ENCODE results near the gene AKR7A3.
A peak's percentile ranks its signal among the peaks of the same experiment; 100 is the strongest.
"Not testable (repeated sequence)": the region's sequence is repeated elsewhere in the genome, so short reads cannot be mapped to it uniquely, and the experiment has no call there.

AKR7A3 gene

DNA sequence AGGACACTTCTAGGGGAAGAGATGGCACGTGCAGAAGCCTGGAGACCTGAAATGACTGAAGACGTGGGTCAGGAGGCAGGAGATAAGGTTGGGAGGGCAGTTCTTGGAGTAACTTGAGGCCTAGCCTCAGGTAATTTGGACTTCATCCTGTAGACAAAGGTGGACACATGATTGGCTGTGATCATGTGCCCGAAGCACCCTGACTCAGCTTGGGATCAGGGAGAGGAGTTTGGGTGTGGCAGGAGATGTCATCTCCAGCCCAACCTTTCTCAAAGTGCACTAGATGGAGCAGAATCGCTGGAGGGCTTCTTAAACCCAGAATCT, 25.0 kb upstream of the AKR7A3 start:
- Histone ChIP-seq H3K27me3 (ENCODE audit: insufficient read depth, low read length) (no peaks in the 10 kb centered on the region), H3K4me1 (ENCODE audit: insufficient read depth, low read length) (peaks cover 23% of the 10 kb centered on the region), H3K36me3 (ENCODE audit: insufficient read depth, low read length) (peaks cover 19% of the 10 kb centered on the region), H3K9me3 (ENCODE audit: low read length) (no peaks in the 10 kb centered on the region), H3K4me3 (ENCODE audit: low read length) (peak overlapping the region; percentile 85), H2AFZ (ENCODE audit: low read depth, low read length) (no peak overlapping the region)

DNA sequence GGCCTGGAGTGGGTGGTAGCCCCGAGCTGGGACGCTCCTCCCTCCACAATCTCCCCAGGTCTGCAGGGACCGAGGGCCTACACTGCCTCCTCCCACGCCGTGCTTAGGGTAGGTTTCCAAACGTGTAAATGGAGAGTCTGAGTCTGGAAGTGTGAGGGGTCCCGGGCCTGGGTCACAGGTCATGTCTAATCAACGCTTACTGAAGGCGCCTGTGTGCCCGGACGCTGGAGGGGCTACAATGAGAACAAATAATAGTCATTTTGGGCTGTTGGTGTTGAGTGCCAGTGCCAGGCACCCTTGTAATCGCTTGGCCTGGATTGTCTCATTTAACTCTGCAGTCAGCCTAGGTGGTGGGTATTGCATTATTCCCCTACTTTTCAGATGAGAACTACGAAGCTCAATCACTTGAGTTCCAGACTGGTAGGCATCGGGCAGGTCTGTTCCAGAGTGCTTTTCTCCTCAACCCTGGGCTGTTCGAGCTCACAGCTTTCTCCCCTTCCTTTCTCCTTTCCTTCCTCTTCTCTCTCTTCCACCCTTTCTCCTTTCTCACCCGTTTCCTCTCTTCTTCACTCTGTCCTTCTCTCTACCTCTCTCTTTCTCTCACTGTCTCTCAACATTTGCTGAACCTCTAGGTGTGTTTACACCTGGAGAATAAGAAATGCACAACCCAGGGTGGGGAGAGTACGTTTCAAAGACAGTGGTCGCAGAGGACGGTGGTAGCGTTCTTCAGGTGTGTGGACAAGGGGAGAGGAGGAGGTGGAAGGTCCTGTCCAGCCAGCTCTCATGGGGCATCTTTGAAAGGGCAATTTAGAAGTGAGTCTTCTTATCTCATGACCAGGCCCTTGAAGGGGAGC, 24.4 kb upstream of the AKR7A3 start:
- peak overlapping the region; percentile 85 for H3K4me3 ChIP-seq (ENCODE audit: low read length)
- H3K4me1 ChIP-seq (ENCODE audit: insufficient read depth, low read length) = peaks cover 23% of the 10 kb centered on the region
- peaks cover 20% of the 10 kb centered on the region for H3K36me3 ChIP-seq (ENCODE audit: insufficient read depth, low read length)
- H3K27me3 ChIP-seq (ENCODE audit: insufficient read depth, low read length) = no peaks in the 10 kb centered on the region
- peak overlapping the region; percentile 80 for H2AFZ ChIP-seq (ENCODE audit: low read depth, low read length)
- no peaks in the 10 kb centered on the region for H3K9me3 ChIP-seq (ENCODE audit: low read length)

DNA sequence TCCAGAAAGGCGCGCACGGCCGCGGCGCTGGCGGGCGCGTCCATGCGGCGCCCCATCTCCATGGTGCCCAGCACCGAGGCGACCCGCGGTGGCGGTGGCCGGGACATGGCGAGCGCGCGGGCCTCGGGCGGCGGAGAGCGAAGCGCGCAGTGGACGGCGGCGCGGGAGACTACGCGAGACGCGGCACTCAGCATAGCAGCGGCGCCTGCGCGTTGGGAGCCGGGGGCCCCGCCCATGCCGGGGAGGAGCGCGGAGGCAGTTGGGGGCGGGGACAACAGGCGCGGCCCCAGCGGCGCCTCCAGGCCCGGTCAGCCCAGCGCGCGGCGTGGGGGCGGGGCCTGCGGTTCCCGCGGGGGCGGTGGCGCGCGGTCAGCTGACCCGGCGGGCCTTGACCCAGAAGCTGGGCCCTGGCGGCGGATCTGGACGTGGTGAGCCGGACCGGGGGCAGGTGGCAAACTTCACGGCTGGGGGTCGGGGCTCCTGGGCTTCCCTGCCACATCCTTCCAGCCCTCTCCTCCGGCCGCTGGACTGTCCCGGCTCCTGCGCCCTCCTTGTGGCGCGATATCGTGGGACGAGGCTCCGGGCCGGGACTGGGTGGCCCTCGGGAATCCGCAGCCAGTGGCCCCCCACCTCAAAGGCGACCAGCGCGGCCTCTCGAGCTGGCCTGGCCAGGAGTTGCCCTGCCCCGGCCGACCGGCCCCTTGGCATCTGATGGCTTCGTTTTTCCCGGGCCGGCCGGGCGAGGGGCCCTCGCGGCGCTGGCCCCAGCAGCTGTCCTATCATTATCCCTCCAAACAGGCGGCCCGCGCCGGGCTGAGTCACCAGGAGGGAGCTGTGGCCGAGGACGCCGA, 23.6 kb upstream of the AKR7A3 start, which contains the start of the genes AKR7A2 and SLC66A1:
AKR7A2 (minus strand) TSS at position 214 of the 851 bp plus-strand sequence; CDS start at position 194, 20 bp downstream.
SLC66A1 (plus strand) TSS at position 396 of the 851 bp plus-strand sequence. CDS start 5,352 bp downstream, outside the sequence.
- Histone ChIP-seq H3K4me3 (ENCODE audit: low read length) (peak within 1 kb of the TSS; percentile 85), H3K9me3 (ENCODE audit: low read length) (no peaks in the 10 kb centered on the region), H3K27me3 (ENCODE audit: insufficient read depth, low read length) (no peaks in the 10 kb centered on the region), H3K4me1 (ENCODE audit: insufficient read depth, low read length) (peaks cover 23% of the 10 kb centered on the region), H3K36me3 (ENCODE audit: insufficient read depth, low read length) (peaks cover 20% of the 10 kb centered on the region), H2AFZ (ENCODE audit: low read depth, low read length) (peak within 1 kb of the TSS; percentile 80)

DNA sequence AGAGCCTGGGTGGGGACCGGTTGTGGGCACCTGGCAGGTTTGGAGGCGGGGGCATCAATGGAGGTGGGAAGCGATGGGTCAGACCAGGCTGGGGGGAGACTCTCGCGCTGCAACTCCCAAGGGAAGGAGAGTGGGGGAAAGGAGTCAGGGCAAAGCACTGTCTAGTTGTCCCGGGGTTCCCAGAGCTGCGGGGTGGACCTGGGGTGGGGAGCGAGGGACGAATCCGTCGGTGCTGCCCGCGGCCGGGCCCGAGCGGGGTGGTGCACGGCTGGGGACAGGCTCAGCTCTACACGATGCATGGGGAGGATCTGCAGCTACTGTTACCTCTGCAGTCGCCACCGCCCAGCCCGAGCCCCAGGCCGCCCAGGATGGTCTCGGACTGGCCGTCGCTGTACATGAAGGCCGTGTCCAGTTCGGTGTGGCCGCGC, 22.9 kb upstream of the AKR7A3 start:
- Histone ChIP-seq H3K27me3 (ENCODE audit: insufficient read depth, low read length) (no peaks in the 10 kb centered on the region), H3K4me1 (ENCODE audit: insufficient read depth, low read length) (peaks cover 23% of the 10 kb centered on the region), H2AFZ (ENCODE audit: low read depth, low read length) (peak overlapping the region; percentile 80), H3K4me3 (ENCODE audit: low read length) (peak overlapping the region; percentile 85), H3K36me3 (ENCODE audit: insufficient read depth, low read length) (peaks cover 24% of the 10 kb centered on the region), H3K9me3 (ENCODE audit: low read length) (no peaks in the 10 kb centered on the region)

DNA sequence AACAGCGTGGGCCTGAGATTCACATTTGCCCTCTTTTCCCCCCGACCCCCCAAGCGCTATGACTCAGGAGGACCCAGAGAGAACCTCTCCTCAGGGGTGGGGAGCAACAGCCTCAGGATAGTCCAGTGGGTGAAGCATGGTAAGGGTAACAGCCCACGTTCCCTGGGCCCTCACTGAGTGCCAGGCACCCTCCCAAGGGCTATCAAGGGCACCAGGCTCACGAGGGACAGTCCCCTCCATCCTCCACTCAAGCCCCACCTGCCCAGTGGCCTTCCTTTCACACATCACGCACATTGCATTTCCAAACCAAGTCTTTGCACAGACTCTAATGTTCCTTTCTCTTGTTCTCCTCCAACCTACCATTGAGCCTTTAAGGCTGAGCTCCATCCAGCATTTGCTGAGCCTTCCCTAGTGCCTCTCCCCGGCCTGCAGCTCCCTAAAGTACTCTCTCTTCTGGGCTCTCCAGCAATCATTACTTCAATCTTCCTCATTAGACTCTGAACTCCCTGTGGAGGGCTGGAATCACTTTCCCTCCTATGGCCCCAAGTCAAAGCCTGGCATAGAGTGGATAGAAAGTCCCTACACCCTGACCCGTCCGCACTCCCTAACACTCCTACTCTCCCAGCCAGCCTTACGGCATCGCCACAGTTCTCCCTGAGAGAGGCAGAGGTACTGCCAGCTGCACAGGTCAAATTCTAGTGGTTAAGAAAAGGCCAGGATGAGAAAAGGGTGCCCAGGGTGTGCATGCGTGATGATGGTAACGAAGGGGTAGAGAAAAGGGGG, 22.3 kb upstream of the AKR7A3 start:
- peak overlapping the region; percentile 85 for H3K4me3 ChIP-seq (ENCODE audit: low read length)
- peaks cover 23% of the 10 kb centered on the region for H3K4me1 ChIP-seq (ENCODE audit: insufficient read depth, low read length)
- peaks cover 29% of the 10 kb centered on the region for H3K36me3 ChIP-seq (ENCODE audit: insufficient read depth, low read length)
- H3K9me3 ChIP-seq (ENCODE audit: low read length) = no peaks in the 10 kb centered on the region
- H2AFZ ChIP-seq (ENCODE audit: low read depth, low read length) = no peak overlapping the region
- H3K27me3 ChIP-seq (ENCODE audit: insufficient read depth, low read length) = no peaks in the 10 kb centered on the region

DNA sequence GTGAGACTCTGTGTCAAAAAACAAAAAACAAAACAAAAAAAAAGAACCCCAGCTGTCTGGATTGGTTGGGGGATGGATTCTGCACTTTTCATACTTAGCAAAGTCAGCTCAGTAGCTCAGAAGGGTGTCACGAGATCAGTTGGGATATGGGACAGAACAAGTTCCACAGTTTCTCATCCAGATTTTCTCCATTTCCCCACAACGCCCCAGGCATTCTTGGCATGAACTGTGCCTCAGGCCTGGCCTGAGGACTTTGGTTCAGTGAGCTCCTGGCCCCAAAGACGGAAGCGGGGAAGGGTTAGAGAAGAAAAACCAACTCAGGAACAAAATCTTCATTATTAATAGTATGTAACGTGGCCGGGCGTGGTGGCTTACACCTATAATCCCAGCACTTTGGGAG, 21.5 kb upstream of the AKR7A3 start:
- Histone ChIP-seq H3K36me3 (ENCODE audit: insufficient read depth, low read length) (peaks cover 38% of the 10 kb centered on the region), H3K27me3 (ENCODE audit: insufficient read depth, low read length) (no peaks in the 10 kb centered on the region), H2AFZ (ENCODE audit: low read depth, low read length) (no peak overlapping the region), H3K9me3 (ENCODE audit: low read length) (no peaks in the 10 kb centered on the region), H3K4me1 (ENCODE audit: insufficient read depth, low read length) (peaks cover 23% of the 10 kb centered on the region), H3K4me3 (ENCODE audit: low read length) (no peak overlapping the region)

DNA sequence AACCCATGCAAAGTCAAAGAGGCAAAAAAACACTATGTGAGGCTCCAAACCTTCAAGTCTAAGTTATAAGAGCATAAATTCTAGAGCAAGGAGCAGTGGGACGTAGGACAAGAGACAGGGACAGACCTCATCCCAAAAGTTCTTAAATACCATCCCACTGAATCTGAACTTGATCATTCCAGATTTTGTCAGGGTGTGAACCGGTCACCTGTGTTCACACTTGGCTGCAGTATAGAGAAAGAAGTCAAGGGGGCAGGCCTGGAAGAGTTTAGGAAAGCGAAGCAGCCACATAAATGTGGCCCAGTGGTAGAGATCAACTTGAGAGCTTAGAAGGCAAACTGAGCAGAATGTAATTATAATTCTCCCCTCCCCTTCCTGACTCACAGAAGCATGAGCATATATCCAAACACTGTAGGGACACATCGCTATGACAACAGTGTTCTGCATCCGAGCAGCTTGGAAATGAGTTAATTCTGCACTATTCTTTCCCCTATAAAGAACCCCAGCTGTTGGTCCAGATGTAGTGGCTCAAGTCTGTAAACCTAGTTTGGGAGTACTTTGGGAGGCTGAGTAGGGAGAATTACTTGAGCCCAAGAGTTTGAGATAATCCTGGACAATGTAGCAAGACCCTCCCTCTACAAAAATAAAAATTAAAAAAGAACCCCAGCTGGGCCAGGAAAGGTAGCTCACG, 20.7 kb upstream of the AKR7A3 start:
- H3K27me3 ChIP-seq (ENCODE audit: insufficient read depth, low read length) = no peaks in the 10 kb centered on the region
- no peaks in the 10 kb centered on the region for H3K9me3 ChIP-seq (ENCODE audit: low read length)
- peaks cover 45% of the 10 kb centered on the region for H3K36me3 ChIP-seq (ENCODE audit: insufficient read depth, low read length)
- peaks cover 23% of the 10 kb centered on the region for H3K4me1 ChIP-seq (ENCODE audit: insufficient read depth, low read length)
- no peak overlapping the region for H2AFZ ChIP-seq (ENCODE audit: low read depth, low read length)
- no peak overlapping the region for H3K4me3 ChIP-seq (ENCODE audit: low read length)

DNA sequence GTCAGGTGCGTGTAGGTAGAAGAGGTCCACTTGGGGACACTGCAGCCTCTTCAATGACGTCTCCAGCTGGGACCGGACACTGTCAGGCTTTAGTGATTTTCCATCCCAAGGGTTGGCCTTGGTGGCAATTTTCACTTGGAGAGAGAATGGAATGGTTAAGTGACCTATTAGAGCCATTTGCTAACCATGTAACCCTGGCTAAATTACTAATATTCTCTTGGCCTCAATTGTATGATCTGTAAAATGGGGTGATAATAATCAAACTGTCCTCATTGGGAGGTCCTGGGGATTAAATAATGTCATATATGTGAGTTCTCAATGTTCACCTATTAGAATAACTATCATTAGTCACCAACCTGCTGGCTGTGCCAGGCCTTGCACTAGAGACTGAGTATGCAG, 19.9 kb upstream of the AKR7A3 start:
- no peak overlapping the region for H3K4me3 ChIP-seq (ENCODE audit: low read length)
- H3K36me3 ChIP-seq (ENCODE audit: insufficient read depth, low read length) = peaks cover 53% of the 10 kb centered on the region
- no peaks in the 10 kb centered on the region for H3K9me3 ChIP-seq (ENCODE audit: low read length)
- no peaks in the 10 kb centered on the region for H3K27me3 ChIP-seq (ENCODE audit: insufficient read depth, low read length)
- no peak overlapping the region for H2AFZ ChIP-seq (ENCODE audit: low read depth, low read length)
- H3K4me1 ChIP-seq (ENCODE audit: insufficient read depth, low read length) = peaks cover 22% of the 10 kb centered on the region

DNA sequence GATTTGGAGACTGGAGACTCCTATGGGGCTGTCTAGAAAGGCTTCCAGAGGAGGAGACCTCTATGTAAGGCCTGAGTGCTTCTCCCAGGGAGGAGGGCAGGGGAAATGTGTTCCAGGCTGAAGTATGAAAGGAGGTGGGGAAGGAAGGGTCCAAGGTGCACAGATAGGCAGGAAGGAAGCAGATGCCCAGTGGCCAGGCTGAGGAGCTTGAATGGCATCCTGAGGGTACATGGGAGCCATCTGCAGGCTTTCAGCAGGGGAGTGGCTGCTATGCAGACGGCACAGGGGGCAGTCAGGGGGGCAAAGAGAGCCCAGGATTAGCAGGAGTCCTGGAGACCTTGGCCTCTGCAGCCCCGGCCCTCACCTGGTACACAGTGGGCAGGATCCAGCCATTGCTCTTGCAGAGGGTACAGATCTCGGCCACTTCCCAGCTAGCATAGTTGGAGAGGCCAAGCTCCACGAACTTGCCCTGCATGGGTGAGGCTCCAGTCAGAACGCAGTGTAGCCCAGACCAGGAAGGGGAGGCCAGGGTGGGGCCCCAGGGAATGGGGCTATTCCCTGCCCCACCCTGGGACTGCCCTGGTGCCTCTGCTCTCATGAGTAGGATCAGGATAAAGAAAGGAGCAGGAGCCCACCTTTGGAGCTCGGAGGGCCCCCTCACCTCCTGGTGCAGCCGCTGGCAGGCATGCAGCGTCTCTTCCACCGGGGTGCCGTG, 19.4 kb upstream of the AKR7A3 start:
- H3K27me3 ChIP-seq (ENCODE audit: insufficient read depth, low read length) = no peaks in the 10 kb centered on the region
- H3K9me3 ChIP-seq (ENCODE audit: low read length) = no peaks in the 10 kb centered on the region
- H2AFZ ChIP-seq (ENCODE audit: low read depth, low read length) = no peak overlapping the region
- peaks cover 59% of the 10 kb centered on the region for H3K36me3 ChIP-seq (ENCODE audit: insufficient read depth, low read length)
- peaks cover 16% of the 10 kb centered on the region for H3K4me1 ChIP-seq (ENCODE audit: insufficient read depth, low read length)
- no peak overlapping the region for H3K4me3 ChIP-seq (ENCODE audit: low read length)

DNA sequence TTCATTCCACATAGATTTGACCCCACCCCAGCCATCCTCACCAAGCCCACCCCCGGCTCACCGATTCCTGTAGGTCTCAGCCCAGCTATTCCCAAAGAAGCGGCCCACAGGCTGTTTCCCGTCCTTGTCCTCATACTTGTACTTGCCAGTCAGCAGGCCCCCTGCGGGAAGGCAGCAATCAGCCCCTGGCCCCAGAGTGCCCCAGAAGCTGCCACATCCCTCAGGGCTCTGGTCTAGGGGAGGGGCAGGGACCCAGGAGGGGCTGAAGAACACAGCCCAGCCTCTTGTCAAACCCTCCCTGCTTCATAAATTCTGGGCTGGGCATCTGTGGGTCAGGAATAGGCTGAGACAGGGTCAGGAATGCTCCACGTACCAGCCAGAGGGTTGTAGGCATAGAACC, 18.4 kb upstream of the AKR7A3 start:
- no peak overlapping the region for H3K4me3 ChIP-seq (ENCODE audit: low read length)
- no peaks in the 10 kb centered on the region for H3K27me3 ChIP-seq (ENCODE audit: insufficient read depth, low read length)
- peaks cover 11% of the 10 kb centered on the region for H3K4me1 ChIP-seq (ENCODE audit: insufficient read depth, low read length)
- H3K36me3 ChIP-seq (ENCODE audit: insufficient read depth, low read length) = peaks cover 66% of the 10 kb centered on the region
- H2AFZ ChIP-seq (ENCODE audit: low read depth, low read length) = no peak overlapping the region
- no peaks in the 10 kb centered on the region for H3K9me3 ChIP-seq (ENCODE audit: low read length)

DNA sequence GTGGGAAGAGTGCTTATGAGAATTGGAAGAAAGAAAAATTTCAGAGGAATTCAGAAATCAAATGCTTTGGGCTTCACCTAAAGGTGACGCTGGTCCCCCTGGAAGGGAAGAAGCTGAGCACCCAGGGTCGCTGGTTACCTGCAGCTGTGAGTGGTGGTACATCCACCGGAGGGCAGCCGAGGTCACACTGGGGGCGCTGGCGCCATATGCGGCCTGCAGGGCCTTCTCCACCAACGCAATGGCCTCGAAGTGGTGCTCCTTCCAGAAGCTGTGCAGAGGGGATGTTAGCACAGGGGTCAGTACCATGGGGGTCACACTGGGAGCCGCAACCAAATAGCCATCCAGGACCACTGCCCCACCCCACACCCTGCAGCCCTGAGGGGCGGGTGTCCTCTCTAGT, 17.3 kb upstream of the AKR7A3 start:
- peaks cover 66% of the 10 kb centered on the region for H3K36me3 ChIP-seq (ENCODE audit: insufficient read depth, low read length)
- H2AFZ ChIP-seq (ENCODE audit: low read depth, low read length) = no peak overlapping the region
- no peaks in the 10 kb centered on the region for H3K27me3 ChIP-seq (ENCODE audit: insufficient read depth, low read length)
- peaks cover 4% of the 10 kb centered on the region for H3K4me1 ChIP-seq (ENCODE audit: insufficient read depth, low read length)
- H3K9me3 ChIP-seq (ENCODE audit: low read length) = no peaks in the 10 kb centered on the region
- H3K4me3 ChIP-seq (ENCODE audit: low read length) = no peak overlapping the region

DNA sequence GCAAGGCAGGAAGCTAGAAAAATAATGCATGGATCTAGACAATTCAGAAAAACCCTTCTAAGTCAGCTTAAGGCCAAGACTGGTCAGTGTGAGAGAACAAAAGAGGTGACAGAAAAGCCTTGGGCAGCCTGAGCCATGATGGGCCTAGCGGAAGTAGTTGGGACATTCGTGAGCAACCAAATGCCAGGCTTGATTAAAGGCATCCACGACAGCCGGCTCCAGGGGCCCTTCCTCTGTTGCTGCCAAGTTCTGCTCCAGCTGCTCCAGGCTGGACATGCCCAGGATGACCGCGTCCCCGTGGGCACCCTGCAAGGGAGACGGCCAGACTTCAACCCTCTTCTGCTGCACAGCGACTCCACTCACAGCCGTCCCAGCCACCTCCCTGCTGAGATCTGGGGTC, 15.5 kb upstream of the AKR7A3 start:
- H3K27me3 ChIP-seq (ENCODE audit: insufficient read depth, low read length); H3K4me3 ChIP-seq (ENCODE audit: low read length); H2AFZ ChIP-seq (ENCODE audit: low read depth, low read length); H3K4me1 ChIP-seq (ENCODE audit: insufficient read depth, low read length); H3K9me3 ChIP-seq (ENCODE audit: low read length): not testable (repeated sequence)
- peaks cover 68% of the 10 kb centered on the region for H3K36me3 ChIP-seq (ENCODE audit: insufficient read depth, low read length)
